A549 (cell line): ENCODE data around the gene LDLRAD4. TPM values are rescaled to one million over a fixed set of nuclear protein-coding genes. Genes with fewer than 3 reads are reported as not detected.

Experiments
- ATAC-seq, 2 experiments: fragments of 200-7000 bp in 1 of 2; fragments of >200 bp in 1 of 2; cut with Nextera tagmentation in 1 of 2; cut with Tn5 transposase in 1 of 2; 3 replicates each; pipeline versions ENCODE4 v1.8.0 to v1.9.1; 2018 to 2020; ENCODE audit warnings: mild to moderate bottlenecking in 1 of 2, moderate library complexity in 1 of 2
- CTCF ChIA-PET: fragments of 300-600 bp; sonication (Branson Sonifier 250); formaldehyde crosslinking; extraction: SDS; loops from one replicate; lab custom pipeline; 2021; ENCODE audit warnings: antibody characterized with exemption, inconsistent platforms; lab: Yijun Ruan, JAX
- POLR2A ChIA-PET: fragments of 350-600 bp; formaldehyde crosslinking; extraction: SDS; loops from one replicate; lab custom pipeline; 2021; ENCODE audit warnings: antibody characterized with exemption, inconsistent platforms; lab: Yijun Ruan, JAX
- DNase-seq, 2 experiments: peaks; one replicate each; pipeline versions ENCODE4 v3.0.0 to v3.0.0-alpha.2; 2011 to 2016; ENCODE audit warnings: low read depth in 1 of 2, low spot score in 1 of 2
- FAIRE-seq: peaks from 2 replicates; lab custom pipeline; 2011; peaks lifted over from hg19 to GRCh38; lab: Jason Lieb, UNC
- H3K27ac ChIP-seq, 2 experiments: fragments of >200 bp; sonication (Bioruptor Twin); formaldehyde crosslinking; 3 replicates each; pipeline ENCODE4 v1.5.1; 2016 to 2017
- H3K4me1 ChIP-seq: fragments of >200 bp; sonication (Bioruptor Twin); formaldehyde crosslinking; 3 replicates; pipeline ENCODE4 v1.6.1; 2016
- H3K4me2 ChIP-seq: fragments of >200 bp; sonication (Bioruptor Twin); formaldehyde crosslinking; 3 replicates; pipeline ENCODE4 v1.6.1; 2016
- H3K4me3 ChIP-seq: fragments of >200 bp; sonication (Bioruptor Twin); formaldehyde crosslinking; 3 replicates; pipeline ENCODE4 v1.5.1; 2016
- H3K9me3 ChIP-seq: fragments of >200 bp; sonication (Bioruptor Twin); formaldehyde crosslinking; 3 replicates; pipeline ENCODE4 v1.6.1; 2016
- BCL3 ChIP-seq: fragments of >200 bp; sonication (Bioruptor Twin); formaldehyde crosslinking; IDR thresholded peaks from 3 replicates; pipeline ENCODE4 v1.6.1; 2016
- CHD2 ChIP-seq: fragments of 150-350 bp; IDR thresholded peaks from 2 replicates; pipeline ENCODE4 v1.6.1; 2014; ENCODE audit warnings: low read length; ENCODE audit not compliant: partially characterized antibody
- EHF ChIP-seq: fragments of 250-450 bp; sonication (Bioruptor Pico); IDR thresholded peaks from 2 replicates; pipeline ENCODE4 v1.5.0; 2020; ENCODE audit warnings: mild to moderate bottlenecking
- ELK1 ChIP-seq: fragments of 150-350 bp; IDR thresholded peaks from 2 replicates; pipeline ENCODE4 v1.6.1; 2014; ENCODE audit warnings: low read depth, mild to moderate bottlenecking, low read length
- ESRRA ChIP-seq: fragments of 150-350 bp; IDR thresholded peaks from 2 replicates; pipeline ENCODE4 v1.6.1; 2014; ENCODE audit warnings: mild to moderate bottlenecking, low read length, borderline replicate concordance
- FOXS1 ChIP-seq: fragments of 250-450 bp; sonication (Bioruptor Pico); IDR thresholded peaks from 2 replicates; pipeline ENCODE4 v1.5.0; 2020; ENCODE audit warnings: mild to moderate bottlenecking, moderate library complexity
- GATA3 ChIP-seq: IDR thresholded peaks from 2 replicates; pipeline ENCODE4 v1.6.1; 2012; ENCODE audit warnings: borderline replicate concordance
- HDAC2 ChIP-seq: fragments of 200-600 bp; sonication (generic); IDR thresholded peaks from 2 replicates; pipeline ENCODE4 v1.6.1; 2016
- HMGXB4 ChIP-seq: fragments of 250-450 bp; sonication (Bioruptor Pico); IDR thresholded peaks from 2 replicates; pipeline ENCODE4 v1.5.0; 2021; ENCODE audit warnings: mild to moderate bottlenecking, moderate library complexity, borderline replicate concordance
- HOXB13 ChIP-seq: fragments of 250-450 bp; sonication (Bioruptor Pico); IDR thresholded peaks from 2 replicates; pipeline ENCODE4 v1.5.0; 2020; ENCODE audit warnings: low read depth, mild to moderate bottlenecking, moderate library complexity
- HOXB5 ChIP-seq: fragments of 250-450 bp; sonication (Bioruptor Pico); IDR thresholded peaks from 2 replicates; pipeline ENCODE4 v1.5.0; 2020; ENCODE audit warnings: mild to moderate bottlenecking, moderate library complexity
- KDM5A ChIP-seq: fragments of 200-600 bp; sonication (generic); IDR thresholded peaks from 2 replicates; pipeline ENCODE4 v1.6.1; 2016; ENCODE audit warnings: antibody characterized with exemption, mild to moderate bottlenecking
- MAFK ChIP-seq: fragments of 450-650 bp; IDR thresholded peaks from 2 replicates; pipeline ENCODE4 v1.6.1; 2014; ENCODE audit not compliant: partially characterized antibody
- POLR2AphosphoS2 ChIP-seq: conservative IDR thresholded peaks from 2 replicates; pipeline ENCODE4 v1.6.1; 2012; ENCODE audit warnings: low read length, improper control_type of control experiment, inconsistent platforms
- SREBF2 ChIP-seq: fragments of 450-650 bp; IDR thresholded peaks from 2 replicates; pipeline ENCODE4 v1.6.1; 2014; ENCODE audit warnings: mild to moderate bottlenecking, moderate library complexity
- ZNF302 ChIP-seq: fragments of 250-450 bp; sonication (Bioruptor Pico); IDR thresholded peaks from 2 replicates; pipeline ENCODE4 v1.9.0; 2021; ENCODE audit warnings: inconsistent platforms, mild to moderate bottlenecking, moderate library complexity
- WGBS: methylation state at CpG from one replicate; pipeline ENCODE4 v1.1.6; 2017; ENCODE audit errors: missing lambda C conversion rate; 5-methylcytosine and 5-hydroxymethylcytosine counted together
- polyA plus RNA-seq, 4 experiments: library from polyadenylated mRNA; depleted of rRNA in 3 of 4; stranded (reverse); fragments of >200 nt; fragmentation: RNase III in 1 of 4; extraction: RNeasy Plus Mini Kit Qiagen cat#74134 plus additional on column Dnase treatment in 1 of 4; gene quantifications; 2 replicates in 3 of 4; 3 replicates in 1 of 4; pipeline ENCODE4 v1.2.3, GENCODE V29; 2011 to 2017

The LDLRAD4 gene
- polyA plus RNA-seq, 2 of the 4 experiments (the other 2 are of a cell fraction), result 5.2 to 7.6 TPM

- Histone ChIP-seq H3K27ac (peak overlapping the region; percentile 17 to 48; a peak in 1 of 6 replicates), H3K9me3 (no peaks in the 10 kb centered on the region), H3K4me1 (peaks cover 14% of the 10 kb centered on the region; the same call in 2 of the 3 replicates), H3K4me3 (no peak overlapping the region), H3K4me2 (no peak overlapping the region)
- FAIRE-seq (no peak), DNase-seq (no peak), ATAC-seq (no peak)
- CTCF ChIA-PET, result interaction anchor here (0.7 kb wide), 1 partner anchor 206 kb away, joined by 3 read pairs; no protein-coding TSS in a partner anchor
- POLR2A ChIA-PET, result no interaction called here
- WGBS, result 90% methylated on average over 5 of the region's 5 CpGs
- TF ChIP-seq MAFK (no peak), HMGXB4 (no peak), ELK1 (no peak), ZNF302 (no peak), EHF (CRISPR knock-in tag) (no peak), HOXB5 (CRISPR knock-in tag) (no peak), CHD2 (no peak), HDAC2 (no peak), HOXB13 (CRISPR knock-in tag) (no peak)
These were observed 204.1 kb downstream of the LDLRAD4 start for GRCh38 chr18:13422541-13423147.

- 88% methylated on average over 9 of the region's 9 CpGs for WGBS
- no peak overlapping the region for H3K4me3 ChIP-seq
- H3K4me1 ChIP-seq, result peaks cover 14% of the 10 kb centered on the region; the same call in 2 of the 3 replicates
- POLR2A ChIA-PET, result no interaction called here
- H3K4me2 ChIP-seq, result no peak overlapping the region
- CTCF ChIA-PET, result interaction anchor here (1.0 kb wide), 1 partner anchor 10 kb away, joined by 3 read pairs; no protein-coding TSS in a partner anchor
- DNase-seq, result no peak
- ATAC-seq, result no peak
- no peak for TF ChIP-seq ZNF302
- no peak for TF ChIP-seq SREBF2
- TF ChIP-seq GATA3, result no peak
- TF ChIP-seq HMGXB4, result no peak
- TF ChIP-seq ESRRA, result no peak
- no peak for TF ChIP-seq POLR2AphosphoS2
- TF ChIP-seq ELK1, result no peak
- no peak for TF ChIP-seq BCL3
- no peak for TF ChIP-seq KDM5A
- TF ChIP-seq FOXS1, result no peak
- TF ChIP-seq, all 56 proteins: peak for 0
- Histone ChIP-seq H3K27ac (no peak overlapping the region), H3K9me3 (no peaks in the 10 kb centered on the region)
- no peak for FAIRE-seq
These were observed 204.8 kb downstream of the LDLRAD4 start for GRCh38 chr18:13423352-13423751.
